ENCODE data around the gene CHKA. TPM values are rescaled to one million over a fixed set of nuclear protein-coding genes. Genes with fewer than 3 reads are reported as not detected.

Gene CHKA
- total and polyA plus RNA-seq, 9 of the 15 experiments (the other 6 are each of a cell fraction or from before 2014, with no cell fraction given), result 3.6 to 37.0 (median 30.2) TPM

DNA sequence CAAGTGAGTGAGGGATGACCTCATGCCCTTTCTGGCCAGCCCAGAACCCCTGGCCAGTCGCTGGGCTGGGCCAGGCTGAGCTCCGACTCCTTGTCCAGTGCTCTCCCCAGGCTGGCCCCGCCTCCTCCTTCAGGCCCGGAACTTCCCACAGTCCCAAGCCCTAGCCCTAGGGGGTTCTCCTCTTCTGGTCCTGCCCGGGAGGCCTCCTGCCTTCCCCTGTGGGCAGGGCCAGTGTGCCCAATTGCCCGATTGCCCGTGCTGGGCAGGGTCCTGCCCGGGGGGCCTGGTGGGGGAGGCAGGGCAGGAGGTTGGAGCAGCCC, 78.2 kb downstream of the CHKA start (continued):
- TF ChIP-seq ZBED1 (IDR thresholded peaks at IDR 0.05), result no peak
- peak; percentile 21 for TF ChIP-seq PCBP1 (IDR thresholded peaks at IDR 0.05; ENCODE audit: low read depth, low read length, poor library complexity, severe bottlenecking)
- no peak for TF ChIP-seq ZNF408 (CRISPR knock-in tag; IDR thresholded peaks at IDR 0.05; ENCODE audit: low read depth)
- no peak for TF ChIP-seq MAZ (CRISPR knock-in tag; conservative IDR thresholded peaks at IDR 0.05 in 1 of 2, IDR thresholded peaks at IDR 0.05 in 1 of 2)
- TF ChIP-seq NEUROD1 (IDR thresholded peaks at IDR 0.05; ENCODE audit: borderline replicate concordance, low read depth, low read length, partially characterized antibody), result no peak
- TF ChIP-seq KLF1 (tag; IDR thresholded peaks at IDR 0.05), result no peak
- no peak for TF ChIP-seq SNIP1 (IDR thresholded peaks at IDR 0.05; ENCODE audit: low read depth)
- TF ChIP-seq, protein P1, sequence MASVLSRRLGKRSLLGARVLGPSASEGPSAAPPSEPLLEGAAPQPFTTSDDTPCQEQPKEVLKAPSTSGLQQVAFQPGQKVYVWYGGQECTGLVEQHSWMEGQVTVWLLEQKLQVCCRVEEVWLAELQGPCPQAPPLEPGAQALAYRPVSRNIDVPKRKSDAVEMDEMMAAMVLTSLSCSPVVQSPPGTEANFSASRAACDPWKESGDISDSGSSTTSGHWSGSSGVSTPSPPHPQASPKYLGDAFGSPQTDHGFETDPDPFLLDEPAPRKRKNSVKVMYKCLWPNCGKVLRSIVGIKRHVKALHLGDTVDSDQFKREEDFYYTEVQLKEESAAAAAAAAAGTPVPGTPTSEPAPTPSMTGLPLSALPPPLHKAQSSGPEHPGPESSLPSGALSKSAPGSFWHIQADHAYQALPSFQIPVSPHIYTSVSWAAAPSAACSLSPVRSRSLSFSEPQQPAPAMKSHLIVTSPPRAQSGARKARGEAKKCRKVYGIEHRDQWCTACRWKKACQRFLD (CRISPR knock-in tag; IDR thresholded peaks at IDR 0.05), result no peak
- TF ChIP-seq JUNB (CRISPR knock-in tag; conservative IDR thresholded peaks at IDR 0.05), result no peak
- TF ChIP-seq, protein P2, sequence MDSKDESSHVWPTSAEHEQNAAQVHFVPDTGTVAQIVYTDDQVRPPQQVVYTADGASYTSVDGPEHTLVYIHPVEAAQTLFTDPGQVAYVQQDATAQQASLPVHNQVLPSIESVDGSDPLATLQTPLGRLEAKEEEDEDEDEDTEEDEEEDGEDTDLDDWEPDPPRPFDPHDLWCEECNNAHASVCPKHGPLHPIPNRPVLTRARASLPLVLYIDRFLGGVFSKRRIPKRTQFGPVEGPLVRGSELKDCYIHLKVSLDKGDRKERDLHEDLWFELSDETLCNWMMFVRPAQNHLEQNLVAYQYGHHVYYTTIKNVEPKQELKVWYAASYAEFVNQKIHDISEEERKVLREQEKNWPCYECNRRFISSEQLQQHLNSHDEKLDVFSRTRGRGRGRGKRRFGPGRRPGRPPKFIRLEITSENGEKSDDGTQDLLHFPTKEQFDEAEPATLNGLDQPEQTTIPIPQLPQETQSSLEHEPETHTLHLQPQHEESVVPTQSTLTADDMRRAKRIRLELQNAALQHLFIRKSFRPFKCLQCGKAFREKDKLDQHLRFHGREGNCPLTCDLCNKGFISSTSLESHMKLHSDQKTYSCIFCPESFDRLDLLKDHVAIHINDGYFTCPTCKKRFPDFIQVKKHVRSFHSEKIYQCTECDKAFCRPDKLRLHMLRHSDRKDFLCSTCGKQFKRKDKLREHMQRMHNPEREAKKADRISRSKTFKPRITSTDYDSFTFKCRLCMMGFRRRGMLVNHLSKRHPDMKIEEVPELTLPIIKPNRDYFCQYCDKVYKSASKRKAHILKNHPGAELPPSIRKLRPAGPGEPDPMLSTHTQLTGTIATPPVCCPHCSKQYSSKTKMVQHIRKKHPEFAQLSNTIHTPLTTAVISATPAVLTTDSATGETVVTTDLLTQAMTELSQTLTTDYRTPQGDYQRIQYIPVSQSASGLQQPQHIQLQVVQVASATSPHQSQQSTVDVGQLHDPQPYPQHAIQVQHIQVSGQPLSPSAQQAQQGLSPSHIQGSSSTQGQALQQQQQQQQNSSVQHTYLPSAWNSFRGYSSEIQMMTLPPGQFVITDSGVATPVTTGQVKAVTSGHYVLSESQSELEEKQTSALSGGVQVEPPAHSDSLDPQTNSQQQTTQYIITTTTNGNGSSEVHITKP (IDR thresholded peaks at IDR 0.05; ENCODE audit: partially characterized antibody), result no peak
- TF ChIP-seq, protein P3, sequence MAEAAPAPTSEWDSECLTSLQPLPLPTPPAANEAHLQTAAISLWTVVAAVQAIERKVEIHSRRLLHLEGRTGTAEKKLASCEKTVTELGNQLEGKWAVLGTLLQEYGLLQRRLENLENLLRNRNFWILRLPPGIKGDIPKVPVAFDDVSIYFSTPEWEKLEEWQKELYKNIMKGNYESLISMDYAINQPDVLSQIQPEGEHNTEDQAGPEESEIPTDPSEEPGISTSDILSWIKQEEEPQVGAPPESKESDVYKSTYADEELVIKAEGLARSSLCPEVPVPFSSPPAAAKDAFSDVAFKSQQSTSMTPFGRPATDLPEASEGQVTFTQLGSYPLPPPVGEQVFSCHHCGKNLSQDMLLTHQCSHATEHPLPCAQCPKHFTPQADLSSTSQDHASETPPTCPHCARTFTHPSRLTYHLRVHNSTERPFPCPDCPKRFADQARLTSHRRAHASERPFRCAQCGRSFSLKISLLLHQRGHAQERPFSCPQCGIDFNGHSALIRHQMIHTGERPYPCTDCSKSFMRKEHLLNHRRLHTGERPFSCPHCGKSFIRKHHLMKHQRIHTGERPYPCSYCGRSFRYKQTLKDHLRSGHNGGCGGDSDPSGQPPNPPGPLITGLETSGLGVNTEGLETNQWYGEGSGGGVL (CRISPR knock-in tag; IDR thresholded peaks at IDR 0.05), result no peak
- no peak for TF ChIP-seq ZNF707 (CRISPR knock-in tag; conservative IDR thresholded peaks at IDR 0.05)
- TF ChIP-seq, protein P4, sequence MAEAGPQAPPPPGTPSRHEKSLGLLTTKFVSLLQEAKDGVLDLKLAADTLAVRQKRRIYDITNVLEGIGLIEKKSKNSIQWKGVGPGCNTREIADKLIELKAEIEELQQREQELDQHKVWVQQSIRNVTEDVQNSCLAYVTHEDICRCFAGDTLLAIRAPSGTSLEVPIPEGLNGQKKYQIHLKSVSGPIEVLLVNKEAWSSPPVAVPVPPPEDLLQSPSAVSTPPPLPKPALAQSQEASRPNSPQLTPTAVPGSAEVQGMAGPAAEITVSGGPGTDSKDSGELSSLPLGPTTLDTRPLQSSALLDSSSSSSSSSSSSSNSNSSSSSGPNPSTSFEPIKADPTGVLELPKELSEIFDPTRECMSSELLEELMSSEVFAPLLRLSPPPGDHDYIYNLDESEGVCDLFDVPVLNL (CRISPR knock-in tag; IDR thresholded peaks at IDR 0.05; ENCODE audit: low read depth), result no peak
- no peak for TF ChIP-seq PPARD (CRISPR knock-in tag; IDR thresholded peaks at IDR 0.05)
- TF ChIP-seq, protein P5, sequence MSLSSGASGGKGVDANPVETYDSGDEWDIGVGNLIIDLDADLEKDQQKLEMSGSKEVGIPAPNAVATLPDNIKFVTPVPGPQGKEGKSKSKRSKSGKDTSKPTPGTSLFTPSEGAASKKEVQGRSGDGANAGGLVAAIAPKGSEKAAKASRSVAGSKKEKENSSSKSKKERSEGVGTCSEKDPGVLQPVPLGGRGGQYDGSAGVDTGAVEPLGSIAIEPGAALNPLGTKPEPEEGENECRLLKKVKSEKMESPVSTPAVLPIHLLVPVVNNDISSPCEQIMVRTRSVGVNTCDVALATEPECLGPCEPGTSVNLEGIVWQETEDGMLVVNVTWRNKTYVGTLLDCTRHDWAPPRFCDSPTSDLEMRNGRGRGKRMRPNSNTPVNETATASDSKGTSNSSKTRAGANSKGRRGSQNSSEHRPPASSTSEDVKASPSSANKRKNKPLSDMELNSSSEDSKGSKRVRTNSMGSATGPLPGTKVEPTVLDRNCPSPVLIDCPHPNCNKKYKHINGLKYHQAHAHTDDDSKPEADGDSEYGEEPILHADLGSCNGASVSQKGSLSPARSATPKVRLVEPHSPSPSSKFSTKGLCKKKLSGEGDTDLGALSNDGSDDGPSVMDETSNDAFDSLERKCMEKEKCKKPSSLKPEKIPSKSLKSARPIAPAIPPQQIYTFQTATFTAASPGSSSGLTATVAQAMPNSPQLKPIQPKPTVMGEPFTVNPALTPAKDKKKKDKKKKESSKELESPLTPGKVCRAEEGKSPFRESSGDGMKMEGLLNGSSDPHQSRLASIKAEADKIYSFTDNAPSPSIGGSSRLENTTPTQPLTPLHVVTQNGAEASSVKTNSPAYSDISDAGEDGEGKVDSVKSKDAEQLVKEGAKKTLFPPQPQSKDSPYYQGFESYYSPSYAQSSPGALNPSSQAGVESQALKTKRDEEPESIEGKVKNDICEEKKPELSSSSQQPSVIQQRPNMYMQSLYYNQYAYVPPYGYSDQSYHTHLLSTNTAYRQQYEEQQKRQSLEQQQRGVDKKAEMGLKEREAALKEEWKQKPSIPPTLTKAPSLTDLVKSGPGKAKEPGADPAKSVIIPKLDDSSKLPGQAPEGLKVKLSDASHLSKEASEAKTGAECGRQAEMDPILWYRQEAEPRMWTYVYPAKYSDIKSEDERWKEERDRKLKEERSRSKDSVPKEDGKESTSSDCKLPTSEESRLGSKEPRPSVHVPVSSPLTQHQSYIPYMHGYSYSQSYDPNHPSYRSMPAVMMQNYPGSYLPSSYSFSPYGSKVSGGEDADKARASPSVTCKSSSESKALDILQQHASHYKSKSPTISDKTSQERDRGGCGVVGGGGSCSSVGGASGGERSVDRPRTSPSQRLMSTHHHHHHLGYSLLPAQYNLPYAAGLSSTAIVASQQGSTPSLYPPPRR (CRISPR knock-in tag; IDR thresholded peaks at IDR 0.05; ENCODE audit: borderline replicate concordance), result no peak
